ENCODE results near the gene NDUFS7.

NDUFS7 gene

GRCh38 chr19:1386945-1387683, 3.4 kb downstream of the NDUFS7 start:
- DNase-seq: no peak

DNA sequence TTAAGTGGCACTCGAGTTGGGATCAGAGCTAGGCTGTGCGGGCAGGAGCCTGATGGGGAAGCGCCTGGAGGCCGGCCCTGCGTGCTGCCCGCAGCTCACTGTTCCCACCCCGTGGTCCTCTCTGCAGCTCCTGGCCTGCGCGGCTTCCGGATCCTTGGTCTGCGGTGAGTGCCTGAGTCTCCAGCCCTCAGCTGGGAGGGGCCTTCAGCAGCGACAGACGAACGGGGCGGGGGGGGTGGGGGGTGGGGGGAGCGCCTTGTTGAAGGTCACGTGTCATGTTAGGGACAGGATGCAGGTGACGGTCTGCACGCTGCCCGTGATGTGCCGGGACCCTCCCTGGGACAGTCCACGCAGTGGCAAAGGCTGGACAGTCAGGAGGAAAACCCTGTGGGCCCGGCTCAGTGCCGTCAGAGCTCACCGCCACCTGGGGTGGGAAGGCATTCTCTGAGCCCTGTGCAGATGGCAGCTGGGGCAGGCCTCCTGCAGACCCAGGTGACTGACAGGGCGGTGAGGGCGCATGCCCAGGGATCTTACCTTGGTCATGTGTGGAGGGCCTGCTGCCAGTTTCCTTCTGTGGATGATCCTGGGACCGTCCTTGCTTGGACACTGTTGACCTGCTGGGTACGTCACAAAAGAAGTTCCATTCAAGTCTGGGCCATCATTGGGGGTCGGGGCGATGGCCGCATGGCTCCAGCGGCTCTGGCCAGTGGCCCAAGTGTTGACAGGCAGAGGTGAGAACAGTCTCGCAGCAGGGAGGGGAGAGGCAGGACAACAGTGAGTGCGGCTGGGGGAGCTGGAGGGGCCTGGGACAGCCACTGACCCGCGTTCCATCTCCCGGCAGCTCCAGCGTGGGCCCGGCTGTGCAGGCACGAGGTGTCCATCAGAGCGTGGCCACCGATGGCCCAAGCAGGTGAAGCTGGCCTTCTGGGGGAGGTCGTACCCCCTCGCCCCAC, 4.3 kb downstream of the NDUFS7 start:
- DNase-seq: no peak

- no peak for DNase-seq
These were observed 4.9 kb downstream of the NDUFS7 start for GRCh38 chr19:1388637-1389026.

GRCh38 chr19:1389033-1389940, 5.6 kb downstream of the NDUFS7 start:
- no peak for DNase-seq

GRCh38 chr19:1390890-1391423, 7.2 kb downstream of the NDUFS7 start:
- DNase-seq: no peak

DNA sequence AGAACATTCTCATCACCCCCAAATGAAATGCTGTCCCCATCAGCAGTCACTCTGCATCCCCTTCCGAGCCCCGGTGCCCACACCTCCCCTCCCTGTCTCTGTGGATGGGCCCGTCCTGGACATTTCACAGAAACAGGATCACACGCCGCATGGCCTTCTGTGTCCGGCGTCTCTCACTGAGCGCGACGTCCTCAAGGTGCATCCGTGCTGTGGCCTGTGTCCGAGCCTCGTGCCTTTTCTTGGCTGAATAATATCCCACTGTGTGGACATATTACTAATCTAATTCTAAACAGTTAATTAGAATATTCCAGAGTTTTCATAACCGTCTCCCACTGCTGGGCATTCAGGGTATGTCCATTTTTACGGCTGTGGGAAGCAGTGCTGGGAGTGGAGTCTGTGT, 8.7 kb downstream of the NDUFS7 start:
- no peak for DNase-seq

DNA sequence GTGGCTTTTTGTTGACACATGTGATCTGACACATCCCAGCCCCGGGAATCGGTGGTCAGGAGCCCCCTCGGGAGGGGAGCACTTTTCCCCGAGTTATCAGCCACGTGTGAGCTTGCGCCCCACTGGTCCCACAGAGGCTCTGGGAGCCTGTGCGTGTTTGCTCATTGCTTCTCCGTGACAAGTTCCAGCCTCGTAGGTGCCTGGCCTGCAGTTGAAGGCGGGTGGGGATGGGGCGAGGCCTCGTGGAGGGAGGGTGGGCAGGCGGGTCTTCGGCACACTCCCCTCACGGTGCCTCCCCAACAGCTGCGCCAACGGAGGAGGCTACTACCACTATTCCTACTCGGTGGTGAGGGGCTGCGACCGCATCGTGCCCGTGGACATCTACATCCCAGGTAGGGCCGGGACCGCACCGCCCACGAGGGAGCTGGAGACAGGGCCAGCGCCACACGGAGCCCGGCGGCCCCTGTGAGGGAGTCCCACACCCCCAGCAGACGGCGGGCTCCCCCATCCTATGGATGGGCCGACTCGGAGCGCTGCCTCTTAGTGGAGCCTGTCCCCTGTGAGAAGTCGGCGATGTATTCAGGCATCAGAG, 9.3 kb downstream of the NDUFS7 start:
- no peak for DNase-seq

DNA sequence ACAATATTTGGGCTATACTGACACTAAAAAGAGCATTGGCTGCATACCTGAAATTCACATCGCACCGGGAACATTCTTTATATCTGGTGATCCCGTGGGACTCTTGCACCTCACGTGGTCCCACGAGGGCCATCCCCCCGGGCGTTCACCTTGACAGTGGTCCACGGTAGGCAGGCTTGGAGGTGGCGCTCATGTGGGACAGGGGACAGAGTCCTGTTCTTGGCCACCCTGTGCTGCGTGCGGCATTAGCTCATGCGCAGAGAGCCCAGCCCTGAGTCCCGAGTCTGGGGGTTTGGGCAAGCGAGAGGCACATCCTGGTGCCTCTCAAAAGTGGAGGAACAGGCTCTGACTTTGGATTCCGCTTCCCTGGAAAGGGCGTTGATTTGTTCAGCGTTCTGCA, 10.1 kb downstream of the NDUFS7 start:
- no peak for DNase-seq

DNA sequence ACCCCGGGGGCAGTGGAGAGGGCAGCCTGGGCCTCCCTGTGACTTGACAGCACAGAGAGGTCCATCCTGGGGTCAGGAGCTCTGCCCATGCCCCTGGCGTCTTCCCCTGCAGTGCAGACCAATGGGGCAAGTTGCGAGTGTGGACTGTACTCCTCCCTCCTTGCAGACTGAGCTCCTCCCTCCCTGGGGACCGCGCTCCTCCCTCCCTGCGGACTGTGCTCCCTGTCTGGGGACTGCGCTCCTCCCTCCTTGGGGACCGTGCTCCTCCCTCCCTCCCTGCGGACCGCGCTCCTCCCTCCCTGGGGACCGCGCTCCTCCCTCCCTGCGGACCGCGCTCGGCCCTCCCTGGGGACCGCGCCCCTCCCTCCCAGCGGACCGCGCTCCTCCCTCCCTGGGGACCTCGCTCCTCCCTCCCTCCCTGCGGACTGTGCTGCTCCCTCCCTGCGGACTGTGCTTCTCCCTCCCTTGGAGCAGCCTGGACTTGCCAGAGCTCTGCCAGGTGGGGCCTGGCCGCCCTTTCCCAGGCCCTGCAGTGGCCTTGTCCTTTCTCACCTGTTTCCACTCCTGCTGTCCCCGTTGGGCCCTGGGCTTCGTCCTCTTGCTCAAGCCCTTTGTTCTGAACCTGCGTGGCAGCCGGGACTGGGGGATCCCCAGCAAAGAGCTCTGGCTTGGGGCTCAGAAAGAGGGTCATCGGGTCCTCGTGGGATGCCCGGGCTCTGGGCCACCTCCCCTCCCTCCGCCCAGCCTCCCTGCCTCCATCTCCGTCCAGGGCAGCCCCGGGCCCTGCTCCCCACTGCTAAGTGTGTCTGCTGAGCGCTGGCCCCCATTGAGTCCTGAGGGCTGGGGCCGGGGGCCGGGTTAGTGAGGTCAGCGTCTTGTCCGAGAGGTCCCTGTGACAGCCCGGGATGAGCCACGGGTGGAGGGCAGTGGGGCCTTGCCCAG, 10.8 kb downstream of the NDUFS7 start:
- no peak for DNase-seq

DNA sequence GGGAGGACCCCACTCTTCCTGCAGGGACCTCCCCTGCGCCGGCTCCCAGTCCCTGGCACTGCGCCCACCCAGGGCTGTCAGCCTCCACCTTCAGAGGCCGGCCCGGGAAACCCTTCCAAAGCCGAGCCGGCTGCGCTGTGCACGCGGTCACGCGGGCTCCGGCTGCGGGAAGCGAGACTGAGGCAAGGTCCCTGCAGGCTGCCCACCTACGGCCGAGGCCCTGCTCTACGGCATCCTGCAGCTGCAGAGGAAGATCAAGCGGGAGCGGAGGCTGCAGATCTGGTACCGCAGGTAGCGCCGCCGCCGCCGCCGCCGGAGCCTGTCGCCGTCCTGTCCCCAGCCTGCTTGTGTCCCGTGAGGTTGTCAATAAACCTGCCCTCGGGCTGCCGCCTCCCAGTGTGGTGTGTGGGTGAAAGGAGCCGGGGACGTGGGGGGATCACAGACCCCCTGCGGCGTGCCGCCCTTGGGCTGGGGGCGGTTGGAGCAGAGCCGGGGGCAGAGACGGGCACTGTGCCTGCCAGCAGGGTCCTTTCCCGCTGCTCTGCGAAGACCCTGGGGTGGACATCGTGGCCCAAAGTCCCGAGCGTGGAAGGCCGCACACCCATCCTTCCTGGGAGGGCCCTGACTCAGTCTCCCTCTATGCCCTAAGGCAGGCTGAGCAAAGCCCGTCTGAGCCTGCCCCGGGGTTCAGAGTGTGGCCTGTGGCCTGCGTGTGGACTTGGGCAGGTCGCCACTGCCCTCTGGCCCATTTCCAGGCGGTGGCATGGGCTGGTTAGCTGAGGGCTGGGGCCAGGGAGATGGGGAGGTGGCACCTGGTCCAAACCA, 11.7 kb downstream of the NDUFS7 start:
- no peak for DNase-seq

- no peak for DNase-seq
These were observed 12.5 kb downstream of the NDUFS7 start for GRCh38 chr19:1396019-1396767.

DNA sequence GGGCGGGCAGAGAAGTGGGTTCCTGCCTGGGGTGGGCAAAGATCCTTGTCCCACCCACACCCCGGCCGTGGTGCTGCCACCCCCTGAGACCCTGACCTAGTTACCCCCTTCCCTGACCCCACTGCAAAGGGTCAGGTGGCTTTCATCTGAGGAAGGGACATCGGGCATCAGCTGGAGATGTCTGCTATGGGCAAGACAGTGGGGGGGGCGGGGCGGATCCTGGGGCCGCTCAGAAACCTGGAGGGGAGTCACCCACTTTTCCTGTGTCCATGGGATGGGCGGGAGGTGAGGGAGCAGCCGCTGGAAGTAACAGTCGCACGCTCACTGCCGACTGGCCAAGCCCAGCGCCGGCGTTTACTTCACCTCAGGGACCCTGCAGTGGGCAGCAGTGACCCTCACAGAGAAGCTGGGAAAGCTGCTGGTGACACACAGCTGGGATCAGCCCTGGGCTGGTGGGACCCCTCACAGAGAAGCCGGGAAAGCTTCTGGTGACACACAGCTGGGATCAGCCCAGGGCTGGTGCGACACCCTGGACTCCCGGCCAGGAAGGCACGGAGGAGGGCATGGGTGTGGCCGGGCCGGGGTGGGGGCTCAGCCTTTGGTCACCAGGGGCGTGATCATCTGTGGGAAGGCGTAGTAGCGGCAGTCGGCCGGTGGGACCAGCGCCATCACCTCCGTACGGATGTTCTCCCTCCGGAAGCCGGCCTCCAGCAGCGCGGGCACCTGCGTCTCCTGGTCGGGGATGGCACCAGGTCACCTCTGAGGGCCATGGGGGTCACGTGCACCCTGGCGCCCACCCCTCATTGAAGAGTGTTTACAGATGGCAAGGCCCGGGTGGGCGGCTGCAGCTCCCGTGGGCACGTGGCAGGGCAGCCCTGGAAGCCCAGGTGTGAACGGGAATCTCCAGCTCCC, 13.3 kb downstream of the NDUFS7 start:
- DNase-seq: no peak

DNA sequence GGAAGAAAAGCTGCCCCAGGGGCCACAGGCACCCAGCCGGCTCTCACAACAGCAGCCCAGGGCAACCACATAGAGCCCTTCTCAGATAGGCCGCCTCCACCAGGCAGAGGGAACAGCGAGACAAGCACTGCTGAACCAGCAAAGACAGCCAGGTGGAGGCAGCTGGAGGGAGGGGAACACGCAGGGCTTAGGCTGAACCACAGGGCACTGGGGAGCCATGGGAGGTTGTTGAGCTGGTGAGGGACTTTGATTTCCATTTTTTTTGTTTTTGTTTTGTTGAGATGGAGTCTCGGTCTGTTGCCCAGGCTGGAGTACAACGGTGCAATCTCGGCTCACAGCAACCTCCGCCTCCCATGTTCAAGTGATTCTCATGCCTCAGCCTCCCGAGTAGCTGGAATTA, 14.1 kb downstream of the NDUFS7 start:
- no peak for DNase-seq

- no peak for DNase-seq
These were observed 15.4 kb downstream of the NDUFS7 start for GRCh38 chr19:1399079-1399478.

DNA sequence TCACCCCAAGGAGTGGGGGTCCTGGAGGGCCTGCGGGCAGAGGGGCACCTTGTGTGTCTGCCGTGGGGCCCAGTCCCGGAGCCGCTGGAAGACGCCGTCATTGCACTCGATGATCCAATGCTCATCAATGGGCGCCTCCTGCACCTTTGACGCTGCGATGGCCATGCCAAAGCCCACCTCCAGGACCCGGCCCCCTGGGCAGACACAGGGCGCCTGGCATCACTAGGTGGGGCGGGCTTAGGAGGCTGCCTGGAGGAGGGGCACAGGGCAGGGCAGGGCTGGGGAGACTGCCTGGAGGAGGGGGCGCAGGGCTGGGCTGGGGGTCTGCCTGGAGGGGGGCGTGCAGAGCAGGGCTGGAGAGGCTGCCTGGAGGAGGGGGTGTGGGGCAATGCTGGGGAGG, 16.0 kb downstream of the NDUFS7 start:
- DNase-seq: no peak

DNA sequence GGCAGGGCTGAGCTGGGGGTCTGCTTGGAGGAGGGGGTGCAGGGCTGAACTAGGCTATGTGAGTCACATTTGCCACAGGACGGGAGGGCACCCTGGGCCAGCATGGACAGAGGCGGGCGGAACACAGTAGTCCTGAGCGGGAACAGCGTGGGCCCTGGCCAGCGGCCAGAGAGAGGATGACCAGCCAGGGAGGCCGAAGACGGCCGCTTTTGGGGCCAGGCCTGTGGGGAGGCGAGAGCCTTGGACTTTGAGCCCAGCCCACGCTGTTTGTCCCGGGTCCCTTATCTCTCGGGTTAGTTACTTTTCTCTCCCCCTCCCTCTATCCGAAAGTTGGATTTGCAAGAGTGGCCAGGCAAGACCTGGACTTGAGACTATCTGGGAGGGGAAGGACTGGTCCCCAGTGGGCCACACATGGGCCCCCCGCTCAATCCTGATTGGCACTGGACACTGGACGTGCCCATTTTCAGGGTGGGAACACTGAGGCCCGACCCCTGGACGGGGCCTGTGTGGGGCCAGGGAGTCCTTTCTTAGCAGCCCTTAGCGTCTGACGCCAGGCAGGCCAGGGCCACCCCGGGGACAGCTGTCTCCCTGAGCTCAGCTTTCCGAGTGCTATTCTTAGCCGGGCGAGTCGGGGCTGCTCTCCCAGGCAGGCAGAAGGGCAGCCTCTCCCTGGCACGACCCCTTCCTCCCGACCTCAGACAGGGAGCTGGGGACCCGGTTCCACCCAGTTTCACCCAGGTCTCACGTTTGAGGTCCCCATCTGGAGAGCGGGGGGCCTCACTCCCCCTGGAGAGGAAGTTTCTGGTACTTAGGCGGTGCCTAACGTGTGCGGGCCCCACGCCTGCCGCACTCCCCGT, 16.8 kb downstream of the NDUFS7 start:
- DNase-seq: no peak

DNA sequence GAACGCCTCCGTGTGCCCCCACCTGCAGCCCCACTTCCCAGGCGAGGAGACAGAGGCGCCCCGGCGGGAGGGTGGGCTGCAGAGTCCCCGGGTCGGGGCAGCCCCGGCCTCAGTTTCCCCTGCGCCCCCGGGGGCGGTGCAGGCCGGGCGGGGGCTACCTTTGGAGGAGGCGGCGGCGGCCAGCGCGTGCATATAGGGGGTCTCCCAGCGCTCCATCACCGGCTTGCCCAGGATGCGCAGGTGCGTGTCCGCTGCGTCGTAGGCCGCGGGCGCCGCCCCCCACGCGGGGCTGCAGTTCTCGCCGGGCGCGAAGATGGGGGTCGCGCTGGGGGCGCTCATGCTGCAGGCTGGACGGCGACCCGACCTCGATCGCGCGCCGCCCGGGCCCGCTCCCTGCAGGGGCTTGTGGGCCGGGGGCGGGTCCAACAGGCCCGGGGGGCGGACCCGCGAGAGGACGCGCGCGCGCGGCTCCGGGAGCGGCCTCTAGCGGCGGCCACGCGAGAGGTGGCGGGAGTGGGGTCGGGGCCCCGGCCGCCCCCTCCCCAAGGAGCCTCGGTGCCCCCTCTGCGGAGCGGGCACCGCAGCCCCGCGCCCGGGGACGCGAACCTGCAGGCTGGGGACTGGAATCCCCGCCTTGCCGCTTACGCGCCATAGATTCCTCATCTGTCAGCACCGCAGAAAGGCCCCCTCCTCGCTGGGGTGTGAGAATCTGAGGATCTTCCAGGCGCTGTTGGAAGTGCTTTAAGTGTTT, 17.6 kb downstream of the NDUFS7 start, which contains the start of gene GAMT:
TSS of gene GAMT (minus strand) at position 405 of the 751 bp plus-strand sequence. CDS start at position 339, 66 bp downstream.
- DNase-seq: peak; percentile 31
